Measurements from ENCODE around the gene FRAS1.

GRCh38 chr4:78566834-78567499 is 509.8 kb downstream of the FRAS1 start:
- TF ChIP-seq CTCF (IDR thresholded peaks at IDR 0.05; ENCODE audit: extremely low read depth in 1 of 2, insufficient read depth in 1 of 2, low read depth in 1 of 2, low read length in 2 of 2) (no peak), EZH2 (IDR thresholded peaks at IDR 0.05; ENCODE audit: borderline replicate concordance, low read depth, low read length, severe bottlenecking) (no peak)

Measured in endothelial cell of umbilical vein (primary cell).